ENCODE results near the gene MROH2A. TPM values are rescaled to one million over a fixed set of nuclear protein-coding genes. Genes with fewer than 3 reads are reported as not detected.

MROH2A gene
- polyA plus RNA-seq, 3 donors, result not detected

DNA sequence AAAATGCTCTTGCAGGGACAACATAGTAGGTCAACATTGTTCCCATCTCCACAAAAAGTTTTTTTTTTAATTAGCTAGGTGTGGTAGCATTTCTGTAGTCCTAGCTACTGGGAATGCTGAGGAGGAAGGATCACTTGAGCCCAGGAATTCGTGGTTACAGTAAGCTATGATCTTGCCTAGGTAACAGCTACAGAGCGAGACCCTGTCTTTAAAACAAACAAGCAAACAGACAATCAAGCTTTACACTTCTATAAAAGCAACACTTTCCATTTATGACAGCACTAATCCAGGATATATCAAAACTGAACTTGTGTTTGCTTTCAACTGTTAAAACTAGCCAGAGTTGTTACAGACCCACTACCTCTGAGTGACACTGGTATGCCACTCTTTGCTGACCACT lies 37.3 kb upstream of the MROH2A start:
- Mint-ChIP-seq H3K4me1 (no peaks in the 10 kb centered on the region), H3K9me3 (peaks cover 0 to 4% (median 2%) of the 10 kb centered on the region in 7 donors), H3K27me3 (ENCODE audit: low read depth in 3 of 3) (peaks cover 0 to 2% (median 1%) of the 10 kb centered on the region in 3 donors), H3K27ac (no peak overlapping the region), H3K4me3 (no peak overlapping the region), H3K36me3 (no peaks in the 10 kb centered on the region)
- Histone ChIP-seq H3K9ac (ENCODE audit: insufficient read depth, low read length, poor library complexity, severe bottlenecking) (no peak overlapping the region), H3K27ac (ENCODE audit: low read depth in 1 of 2, low read length in 2 of 2) (no peak overlapping the region), H3K4me3 (replicated peaks in 1 of 3; ENCODE audit: low read depth in 2 of 3, low read length in 3 of 3) (no peak overlapping the region), H3K4me1 (ENCODE audit: control insufficient read depth in 1 of 2, insufficient read depth in 2 of 2, low read length in 2 of 2) (no peaks in the 10 kb centered on the region), H3K4me2 (replicated peaks; ENCODE audit: extremely low read depth, low read length, poor library complexity, severe bottlenecking) (no peak overlapping the region), H2AFZ (ENCODE audit: insufficient read depth, low read depth, low read length, poor library complexity, severe bottlenecking) (no peak overlapping the region), H3K36me3 (replicated peaks in 1 of 2; ENCODE audit: control insufficient read depth in 1 of 2, insufficient read depth in 2 of 2, low read length in 2 of 2) (no peaks in the 10 kb centered on the region), H3K27me3 (ENCODE audit: control insufficient read depth in 2 of 2, insufficient read depth in 2 of 2, low read length in 2 of 2) (no peaks in the 10 kb centered on the region), H3K9me3 (replicated peaks in 1 of 2; ENCODE audit: control insufficient read depth in 1 of 2, insufficient read depth in 1 of 2, low read length in 2 of 2) (peaks cover 0 to 5% of the 10 kb centered on the region in 2 donors), H4K20me1 (ENCODE audit: insufficient read depth, low read length) (no peaks in the 10 kb centered on the region), H3K79me2 (ENCODE audit: insufficient read depth, low read length) (no peaks in the 10 kb centered on the region)
- intact Hi-C loops (cut with micrococcal nuclease), result no loop called here
- WGBS (ENCODE audit: insufficient coverage), result 100% methylated on average over 1 of the region's 2 CpGs
- no peak for DNase-seq
- TF ChIP-seq, protein P1, sequence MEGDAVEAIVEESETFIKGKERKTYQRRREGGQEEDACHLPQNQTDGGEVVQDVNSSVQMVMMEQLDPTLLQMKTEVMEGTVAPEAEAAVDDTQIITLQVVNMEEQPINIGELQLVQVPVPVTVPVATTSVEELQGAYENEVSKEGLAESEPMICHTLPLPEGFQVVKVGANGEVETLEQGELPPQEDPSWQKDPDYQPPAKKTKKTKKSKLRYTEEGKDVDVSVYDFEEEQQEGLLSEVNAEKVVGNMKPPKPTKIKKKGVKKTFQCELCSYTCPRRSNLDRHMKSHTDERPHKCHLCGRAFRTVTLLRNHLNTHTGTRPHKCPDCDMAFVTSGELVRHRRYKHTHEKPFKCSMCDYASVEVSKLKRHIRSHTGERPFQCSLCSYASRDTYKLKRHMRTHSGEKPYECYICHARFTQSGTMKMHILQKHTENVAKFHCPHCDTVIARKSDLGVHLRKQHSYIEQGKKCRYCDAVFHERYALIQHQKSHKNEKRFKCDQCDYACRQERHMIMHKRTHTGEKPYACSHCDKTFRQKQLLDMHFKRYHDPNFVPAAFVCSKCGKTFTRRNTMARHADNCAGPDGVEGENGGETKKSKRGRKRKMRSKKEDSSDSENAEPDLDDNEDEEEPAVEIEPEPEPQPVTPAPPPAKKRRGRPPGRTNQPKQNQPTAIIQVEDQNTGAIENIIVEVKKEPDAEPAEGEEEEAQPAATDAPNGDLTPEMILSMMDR (IDR thresholded peaks at IDR 0.05), result no peak

- no peaks in the 10 kb centered on the region for H3K36me3 ChIP-seq (replicated peaks in 1 of 2; ENCODE audit: control insufficient read depth in 1 of 2, insufficient read depth in 2 of 2, low read length in 2 of 2)
- Mint-ChIP-seq H3K4me1 (no peaks in the 10 kb centered on the region), H3K27ac (no peak overlapping the region), H3K27me3 (ENCODE audit: low read depth in 3 of 3) (peaks cover 1 to 5% (median 1%) of the 10 kb centered on the region in 3 donors), H3K36me3 (no peaks in the 10 kb centered on the region), H3K9me3 (peaks cover 0 to 7% (median 2%) of the 10 kb centered on the region in 7 donors), H3K4me3 (no peak overlapping the region)
- H3K9ac ChIP-seq (ENCODE audit: insufficient read depth, low read length, poor library complexity, severe bottlenecking), result no peak overlapping the region
- no peak overlapping the region for H2AFZ ChIP-seq (ENCODE audit: insufficient read depth, low read depth, low read length, poor library complexity, severe bottlenecking)
- H3K79me2 ChIP-seq (ENCODE audit: insufficient read depth, low read length), result no peaks in the 10 kb centered on the region
- TF ChIP-seq, protein P1 (IDR thresholded peaks at IDR 0.05), result no peak
- intact Hi-C loops (cut with micrococcal nuclease), result no loop called here
- no peaks in the 10 kb centered on the region for H4K20me1 ChIP-seq (ENCODE audit: insufficient read depth, low read length)
- no peak overlapping the region for H3K27ac ChIP-seq (ENCODE audit: low read depth in 1 of 2, low read length in 2 of 2)
- H3K9me3 ChIP-seq (replicated peaks in 1 of 2; ENCODE audit: control insufficient read depth in 1 of 2, insufficient read depth in 1 of 2, low read length in 2 of 2), result peaks cover 0 to 5% of the 10 kb centered on the region in 2 donors
- no peak overlapping the region for H3K4me2 ChIP-seq (replicated peaks; ENCODE audit: extremely low read depth, low read length, poor library complexity, severe bottlenecking)
- 97% methylated on average over 40 of the region's 46 CpGs for WGBS (ENCODE audit: insufficient coverage)
- DNase-seq, result no peak
- no peaks in the 10 kb centered on the region for H3K4me1 ChIP-seq (ENCODE audit: control insufficient read depth in 1 of 2, insufficient read depth in 2 of 2, low read length in 2 of 2)
- no peak overlapping the region for H3K4me3 ChIP-seq (replicated peaks in 1 of 3; ENCODE audit: low read depth in 2 of 3, low read length in 3 of 3)
- H3K27me3 ChIP-seq (ENCODE audit: control insufficient read depth in 2 of 2, insufficient read depth in 2 of 2, low read length in 2 of 2), result no peaks in the 10 kb centered on the region
These were observed 34.5 kb upstream of the MROH2A start for GRCh38 chr2:233743464-233744259.
